Panc1 (cell line): ENCODE data around the gene AP4E1. TPM values are rescaled to one million over a fixed set of nuclear protein-coding genes. Genes with fewer than 3 reads are reported as not detected.

ENCODE experiments used
- ATAC-seq: fragments of 200-7000 bp; cut with Tn5 transposase; 2 replicates; pipeline ENCODE4 v1.9.1; 2020; ENCODE audit warnings: mild to moderate bottlenecking, moderate library complexity
- BruUV-seq: library from RNA; stranded (reverse); fragments of 400-500 nt; replicated peaks from 2 replicates; lab custom pipeline; 2021; lab: Mats Ljungman, UMichigan
- CTCF ChIA-PET: fragments of 300-600 bp; sonication (Branson Sonifier 250); formaldehyde crosslinking; loops from one replicate; lab custom pipeline; 2022; ENCODE audit warnings: antibody characterized with exemption; lab: Charles Lee
- POLR2A ChIA-PET: fragments of 300-600 bp; sonication (Branson Sonifier 250); formaldehyde crosslinking; loops from one replicate; lab custom pipeline; 2022; ENCODE audit warnings: antibody characterized with exemption; lab: Charles Lee
- DNase-seq: peaks from one replicate; pipeline ENCODE4 v3.0.0-alpha.2; 2010; ENCODE audit warnings: low read depth, low spot score
- H3K27ac ChIP-seq: 2 replicates; pipeline ENCODE4 v1.5.1; 2011; ENCODE audit warnings: mild to moderate bottlenecking, low read length, inconsistent platforms
- H3K27me3 ChIP-seq: fragments of 200-500 bp; sonication (Bioruptor generic); 2 replicates; pipeline ENCODE4 v1.6.0; 2014; ENCODE audit warnings: low read length, inconsistent platforms; ENCODE audit not compliant: control insufficient read depth, insufficient read depth
- H3K36me3 ChIP-seq: fragments of 200-500 bp; sonication (Bioruptor generic); 2 replicates; pipeline ENCODE4 v1.5.1; 2014; ENCODE audit warnings: inconsistent platforms, mild to moderate bottlenecking, low read length, moderate library complexity; ENCODE audit not compliant: control insufficient read depth, insufficient read depth
- H3K4me1 ChIP-seq: 2 replicates; pipeline ENCODE4 v1.5.1; 2011; ENCODE audit warnings: inconsistent platforms, mild to moderate bottlenecking, low read length, moderate library complexity; ENCODE audit not compliant: control insufficient read depth, insufficient read depth
- H3K4me3 ChIP-seq, 2 experiments: 2 replicates each; pipeline ENCODE4 v1.5.1; 2011 to 2012; ENCODE audit warnings: low read depth in 2 of 2, low read length in 2 of 2, mild to moderate bottlenecking in 2 of 2, inconsistent platforms in 1 of 2, moderate library complexity in 1 of 2
- H3K9me3 ChIP-seq: fragments of 200-500 bp; sonication (Bioruptor generic); 2 replicates; pipeline ENCODE4 v1.5.1; 2014; ENCODE audit warnings: low read depth, mild to moderate bottlenecking, inconsistent platforms, low read length, moderate library complexity; ENCODE audit not compliant: control insufficient read depth, insufficient read depth
- CTCF ChIP-seq: fragments of 450-650 bp; IDR thresholded peaks from 2 replicates; pipeline ENCODE4 v1.5.1; 2017; ENCODE audit warnings: mild to moderate bottlenecking
- POLR2AphosphoS5 ChIP-seq: IDR thresholded peaks from 2 replicates; pipeline ENCODE4 v1.6.1; 2012; ENCODE audit warnings: mild to moderate bottlenecking, low read depth, low read length, moderate library complexity
- REST ChIP-seq, 2 experiments: IDR thresholded peaks; 2 replicates each; pipeline ENCODE4 v1.6.1; 2011 to 2012; ENCODE audit warnings: low read depth in 2 of 2, control low read depth in 1 of 2, low read length in 1 of 2, mild to moderate bottlenecking in 1 of 2, moderate library complexity in 1 of 2; ENCODE audit not compliant: insufficient read depth in 1 of 2
- SIN3A ChIP-seq: IDR thresholded peaks from 2 replicates; pipeline ENCODE4 v1.6.1; 2012; ENCODE audit warnings: low read depth, mild to moderate bottlenecking, low read length, moderate library complexity, borderline replicate concordance; ENCODE audit not compliant: insufficient read depth
- TCF7L2 ChIP-seq: IDR thresholded peaks from 2 replicates; pipeline ENCODE4 v1.6.1; 2011; ENCODE audit warnings: mild to moderate bottlenecking, low read depth, low read length, inconsistent platforms
- in situ Hi-C: cut with HindIII; loops from 2 replicates; pipeline ENCODE4 v1.10.0; 2016; ENCODE audit warnings: low sequenced_read_pairs, low pct_unique_long_range_greater_than_20kb
- intact Hi-C: fragments of 100-400 bp; cut with micrococcal nuclease; formaldehyde crosslinking; loops from one replicate; pipeline ENCODE4 v1.10.0; 2022; ENCODE audit not compliant: unreplicated experiment
- total RNA-seq: library from RNA; stranded (reverse); gene quantifications from one replicate; pipeline ENCODE4 v1.2.1, GENCODE V29; 2021; ENCODE audit not compliant: unreplicated experiment

Gene AP4E1
- total RNA-seq, 1 experiment from 2014 or later = 13.6 TPM

GRCh38 chr15:51023499-51023898 is 115.0 kb downstream of the AP4E1 start:
- intact Hi-C loops (no loop called here), in situ Hi-C loops (no loop called here)
- Histone ChIP-seq H3K4me1 (no peaks in the 10 kb centered on the region), H3K27ac (no peak overlapping the region), H3K36me3 (no peaks in the 10 kb centered on the region), H3K27me3 (no peaks in the 10 kb centered on the region), H3K9me3 (no peaks in the 10 kb centered on the region), H3K4me3 (no peak overlapping the region)
- BruUV-seq = no TSS peak
- DNase-seq (no peak), ATAC-seq (no peak)
- POLR2A ChIA-PET = interaction anchor here (0.6 kb wide), 1 partner anchor 135 kb away, joined by 4 read pairs; no protein-coding TSS in a partner anchor
- no peak for TF ChIP-seq SIN3A
- TF ChIP-seq CTCF = no peak
- no peak for TF ChIP-seq POLR2AphosphoS5
- no peak for TF ChIP-seq REST (IDR thresholded peaks at IDR 0.05; ENCODE audit: insufficient read depth in 1 of 2, low read depth in 2 of 2, low read length in 1 of 2)
- TF ChIP-seq TCF7L2 = no peak
- CTCF ChIA-PET = no interaction called here

GRCh38 chr15:51024735-51025453 is 116.4 kb downstream of the AP4E1 start:
- Histone ChIP-seq H3K27me3 (no peaks in the 10 kb centered on the region), H3K36me3 (no peaks in the 10 kb centered on the region), H3K27ac (no peak overlapping the region), H3K9me3 (no peaks in the 10 kb centered on the region), H3K4me3 (no peak overlapping the region), H3K4me1 (no peaks in the 10 kb centered on the region)
- TF ChIP-seq CTCF = no peak
- TF ChIP-seq TCF7L2 = no peak
- no peak for TF ChIP-seq REST (IDR thresholded peaks at IDR 0.05; ENCODE audit: insufficient read depth in 1 of 2, low read depth in 2 of 2, low read length in 1 of 2)
- no peak for TF ChIP-seq POLR2AphosphoS5
- no peak for TF ChIP-seq SIN3A
- DNase-seq = no peak
- BruUV-seq = no TSS peak
- in situ Hi-C loops = no loop called here
- intact Hi-C loops = no loop called here
- ChIA-PET CTCF (no interaction called here), POLR2A (no interaction called here)
- ATAC-seq = no peak
